Mesodermal cell (in vitro differentiated cells): Measurements from ENCODE around the gene CDH2.

Experiments
- H3K27ac ChIP-seq: 2 replicates; pipeline ENCODE4 v1.7.0; 2013; ENCODE audit warnings: mild to moderate bottlenecking, low read depth, low read length, moderate library complexity; ENCODE audit not compliant: severe bottlenecking
- H3K36me3 ChIP-seq: 2 replicates; pipeline ENCODE4 v1.7.1; 2013; ENCODE audit warnings: mild to moderate bottlenecking, low read length, moderate library complexity; ENCODE audit not compliant: control insufficient read depth, insufficient read depth
- H3K4me1 ChIP-seq: one replicate; pipeline ENCODE4 v1.7.1; 2013; ENCODE audit warnings: mild to moderate bottlenecking, low read length; ENCODE audit not compliant: insufficient read depth, control insufficient read depth, poor library complexity, severe bottlenecking
- H3K4me3 ChIP-seq: 2 replicates; pipeline ENCODE4 v1.7.0; 2013; ENCODE audit warnings: low read length, control low read depth, mild to moderate bottlenecking; ENCODE audit not compliant: insufficient read depth, poor library complexity, severe bottlenecking; ENCODE audit errors: extremely low read depth
- H3K9me3 ChIP-seq: 2 replicates; pipeline ENCODE4 v1.7.1; 2013; ENCODE audit warnings: mild to moderate bottlenecking, low read length, moderate library complexity; ENCODE audit not compliant: control insufficient read depth
- WGBS, 2 experiments: methylation state at CpG; one replicate each; pipeline ENCODE4 v1.1.5; 2013; ENCODE audit warnings: missing lambda C conversion rate in 2 of 2; ENCODE audit not compliant: insufficient coverage in 2 of 2; 5-methylcytosine and 5-hydroxymethylcytosine counted together

Gene CDH2

GRCh38 chr18:27966881-27967280 is 210.0 kb downstream of the CDH2 start:
- 84 to 91% methylated on average over 3 of the region's 4 CpGs for WGBS, 2 experiments
- Histone ChIP-seq H3K27ac (no peak overlapping the region), H3K36me3 (peaks cover 75% of the 10 kb centered on the region), H3K4me1 (peaks cover 19% of the 10 kb centered on the region), H3K4me3 (no peak overlapping the region), H3K9me3 (no peaks in the 10 kb centered on the region)

- Histone ChIP-seq H3K4me3 (no peak overlapping the region), H3K36me3 (peaks cover 86% of the 10 kb centered on the region), H3K9me3 (no peaks in the 10 kb centered on the region), H3K27ac (no peak overlapping the region), H3K4me1 (peaks cover 19% of the 10 kb centered on the region)
- WGBS, 2 experiments: 20% methylated on average over 1 of the region's 1 CpG; no CpG with 5 or more reads in 1 of the 2 experiments
These were observed 212.1 kb downstream of the CDH2 start for GRCh38 chr18:27964811-27965210.

GRCh38 chr18:27959101-27959500 is 217.8 kb downstream of the CDH2 start:
- H3K4me1 ChIP-seq: peaks cover 5% of the 10 kb centered on the region
- H3K36me3 ChIP-seq: peaks cover 77% of the 10 kb centered on the region
- H3K4me3 ChIP-seq: no peak overlapping the region
- no peaks in the 10 kb centered on the region for H3K9me3 ChIP-seq
- no peak overlapping the region for H3K27ac ChIP-seq

GRCh38 chr18:27956001-27956640 is 220.8 kb downstream of the CDH2 start:
- H3K27ac ChIP-seq: no peak overlapping the region
- 94 to 95% methylated on average over 3 of the region's 6 CpGs for WGBS, 2 experiments
- no peak overlapping the region for H3K4me3 ChIP-seq
- H3K4me1 ChIP-seq: peaks cover 5% of the 10 kb centered on the region
- no peaks in the 10 kb centered on the region for H3K9me3 ChIP-seq
- H3K36me3 ChIP-seq: peaks cover 65% of the 10 kb centered on the region

GRCh38 chr18:27954226-27954625 is 222.7 kb downstream of the CDH2 start:
- no peak overlapping the region for H3K4me3 ChIP-seq
- H3K9me3 ChIP-seq: no peaks in the 10 kb centered on the region
- WGBS, 2 experiments: 67% methylated on average over 1 of the region's 3 CpGs; no CpG with 5 or more reads in 1 of the 2 experiments
- peaks cover 5% of the 10 kb centered on the region for H3K4me1 ChIP-seq
- H3K27ac ChIP-seq: no peak overlapping the region
- peaks cover 53% of the 10 kb centered on the region for H3K36me3 ChIP-seq

GRCh38 chr18:27952741-27953140 is 224.2 kb downstream of the CDH2 start:
- H3K27ac ChIP-seq: no peak overlapping the region
- peaks cover 5% of the 10 kb centered on the region for H3K4me1 ChIP-seq
- no peak overlapping the region for H3K4me3 ChIP-seq
- peaks cover 47% of the 10 kb centered on the region for H3K36me3 ChIP-seq
- H3K9me3 ChIP-seq: no peaks in the 10 kb centered on the region

- Histone ChIP-seq H3K9me3 (no peaks in the 10 kb centered on the region), H3K36me3 (peaks cover 29% of the 10 kb centered on the region), H3K4me1 (peaks cover 5% of the 10 kb centered on the region), H3K27ac (no peak overlapping the region), H3K4me3 (no peak overlapping the region)
- 90 to 100% methylated on average over 1 to 4 of the region's 5 CpGs for WGBS, 2 experiments
These were observed 226.2 kb downstream of the CDH2 start for GRCh38 chr18:27950648-27951228.

- WGBS, 2 experiments: 80% methylated on average over 1 of the region's 2 CpGs; no CpG with 5 or more reads in 1 of the 2 experiments
- Histone ChIP-seq H3K36me3 (peaks cover 24% of the 10 kb centered on the region), H3K4me1 (no peaks in the 10 kb centered on the region), H3K4me3 (no peak overlapping the region), H3K27ac (no peak overlapping the region), H3K9me3 (no peaks in the 10 kb centered on the region)
These were observed 227.9 kb downstream of the CDH2 start for GRCh38 chr18:27948986-27949385.

- Histone ChIP-seq H3K27ac (peak overlapping the region; percentile 51), H3K4me1 (peaks cover 10% of the 10 kb centered on the region), H3K36me3 (no peaks in the 10 kb centered on the region), H3K9me3 (no peaks in the 10 kb centered on the region), H3K4me3 (no peak overlapping the region)
- 72 to 86% methylated on average over 3 to 4 of the region's 6 CpGs for WGBS, 2 experiments
These were observed 234.2 kb downstream of the CDH2 start for GRCh38 chr18:27942706-27943105.

GRCh38 chr18:27931535-27931934 is 245.4 kb downstream of the CDH2 start:
- Histone ChIP-seq H3K9me3 (no peaks in the 10 kb centered on the region), H3K27ac (no peak overlapping the region), H3K4me1 (no peaks in the 10 kb centered on the region), H3K4me3 (no peak overlapping the region), H3K36me3 (no peaks in the 10 kb centered on the region)
- 92% methylated on average over 2 of the region's 3 CpGs; no CpG with 5 or more reads in 1 of the 2 experiments for WGBS, 2 experiments

- 71 to 81% methylated on average over 3 to 5 of the region's 5 CpGs for WGBS, 2 experiments
- H3K36me3 ChIP-seq: no peaks in the 10 kb centered on the region
- H3K4me3 ChIP-seq: no peak overlapping the region
- H3K27ac ChIP-seq: peak overlapping the region; percentile 94
- H3K9me3 ChIP-seq: no peaks in the 10 kb centered on the region
- H3K4me1 ChIP-seq: peaks cover 19% of the 10 kb centered on the region
These were observed 254.2 kb downstream of the CDH2 start for GRCh38 chr18:27922780-27923179.
